ENCODE results near the gene ADSL. TPM values are rescaled to one million over a fixed set of nuclear protein-coding genes. Genes with fewer than 3 reads are reported as not detected.

Gene ADSL
- total and polyA plus RNA-seq, 2 of the 8 experiments (the other 6 are each of a cell fraction or from before 2014, with no cell fraction given) = 197 to 218 TPM

DNA sequence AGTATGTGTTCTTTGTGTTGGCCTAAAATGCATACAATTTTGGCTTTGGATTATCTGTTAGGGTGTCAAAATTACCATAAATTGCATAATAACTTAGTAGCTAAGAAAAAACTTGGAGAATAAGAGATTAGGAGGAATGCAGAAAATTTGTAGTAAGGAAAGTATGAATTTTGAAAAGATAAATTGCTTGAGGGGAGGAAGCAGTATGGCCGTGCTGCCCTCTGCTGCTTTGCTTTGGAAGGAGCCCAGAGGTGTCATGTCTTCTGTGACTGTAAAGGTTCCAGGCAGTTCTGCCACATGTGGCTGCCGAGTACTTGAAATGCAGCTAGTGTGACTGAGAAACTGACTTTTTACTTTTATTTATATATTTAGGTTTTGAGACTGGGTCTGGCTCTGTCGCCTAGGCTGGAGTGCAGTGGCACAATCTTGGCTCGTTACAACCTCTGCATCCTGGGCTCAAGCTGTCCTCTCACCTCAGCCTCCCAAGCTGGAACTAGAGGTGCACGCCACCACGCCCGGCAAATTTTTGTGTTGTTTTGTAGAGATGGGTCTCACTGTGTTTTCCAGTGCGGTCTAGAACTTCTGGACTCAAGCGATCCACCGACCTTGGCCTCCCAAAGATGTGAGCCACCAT lies 1.8 kb downstream of the ADSL start:
- Histone ChIP-seq H2AFZ (ENCODE audit: low read length) (no peak overlapping the region), H3K9ac (replicated peaks in 1 of 4; ENCODE audit: extremely low read depth in 1 of 4, low read depth in 3 of 4, low read length in 3 of 4) (no peak overlapping the region), H3K27ac (ENCODE audit: low read depth, low read length) (no peak overlapping the region), H4K8ac (ENCODE audit: extremely low read depth, insufficient read depth, low read length) (no peak overlapping the region), H2BK12ac (ENCODE audit: low read depth, low read length) (no peak overlapping the region), H2BK15ac (ENCODE audit: low read length) (no peak overlapping the region), H4K91ac (replicated peaks; ENCODE audit: insufficient read length, low read length) (no peak overlapping the region), H3K27me3 (replicated peaks in 1 of 4; ENCODE audit: control insufficient read depth in 3 of 4, extremely low read depth in 1 of 4, insufficient read depth in 3 of 4, low read length in 3 of 4) (no peaks in the 10 kb centered on the region), H2BK5ac (ENCODE audit: low read depth, low read length) (no peak overlapping the region), H3K23ac (ENCODE audit: insufficient read length) (no peak overlapping the region), H2AK5ac (ENCODE audit: low read depth, low read length) (no peak overlapping the region), H3K18ac (ENCODE audit: extremely low read depth, low read length) (no peak overlapping the region), H3K9me3 (ENCODE audit: insufficient read depth in 2 of 2, low read depth in 1 of 2, low read length in 1 of 2) (no peaks in the 10 kb centered on the region), H4K20me1 (replicated peaks in 1 of 2; ENCODE audit: control insufficient read depth in 1 of 2, insufficient read depth in 2 of 2, low read length in 2 of 2) (peaks cover 0 to 6% of the 10 kb centered on the region in 2 experiments), H3K4me3 (ENCODE audit: extremely low read depth in 1 of 4, insufficient read depth in 2 of 4, low read depth in 3 of 4, low read length in 4 of 4) (peak overlapping the region in 3 of 4 experiments; percentile 80 to 99 (median 84); a peak in 5 of 8 replicates), H3K4me2 (ENCODE audit: insufficient read depth in 1 of 2, low read depth in 2 of 2, low read length in 2 of 2) (peak overlapping the region; percentile 89 to 98), H4K5ac (ENCODE audit: insufficient read length, low read depth, low read length) (no peak overlapping the region), H3K36me3 (ENCODE audit: control insufficient read depth in 2 of 4, insufficient read depth in 4 of 4, low read length in 3 of 4) (peaks cover 14 to 43% (median 33%) of the 10 kb centered on the region in 4 experiments; a peak in 7 of 8 replicates), H3K4me1 (replicated peaks in 1 of 4; ENCODE audit: control insufficient read depth in 3 of 4, insufficient read depth in 4 of 4, low read length in 3 of 4) (peaks cover 0 to 6% (median 0%) of the 10 kb centered on the region in 4 experiments; a peak in 3 of 7 replicates), H3K23me2 (ENCODE audit: low read depth, low read length) (peaks cover 13% of the 10 kb centered on the region), H3K79me2 (ENCODE audit: control insufficient read depth in 1 of 2, insufficient read depth in 2 of 2, low read length in 2 of 2) (peaks cover 7 to 40% of the 10 kb centered on the region in 2 experiments), H3K4ac (replicated peaks; ENCODE audit: insufficient read length, low read depth, low read length) (no peak overlapping the region), H2BK120ac (replicated peaks; ENCODE audit: low read depth, low read length) (no peak overlapping the region), H3K56ac (replicated peaks; ENCODE audit: insufficient read length, low read depth, low read length) (no peak overlapping the region), H3K14ac (ENCODE audit: insufficient read length) (no peak overlapping the region), H2BK20ac (ENCODE audit: low read length) (no peak overlapping the region), H3K79me1 (ENCODE audit: low read depth, low read length) (peaks cover 3% of the 10 kb centered on the region)
- POLR2A ChIA-PET (ENCODE audit: partially characterized antibody) = interaction anchor here (0.9 to 3.7 kb wide), 8 partner anchors 12 to 109 kb away, joined by 3 to 21 read pairs (median 4); no protein-coding TSS in a partner anchor
- TF ChIP-seq YY1 (IDR thresholded peaks at IDR 0.05; ENCODE audit: low read depth, low read length) = 0 out of 2 replicates have a peak, but pooled peaks have one; percentile 57
- peak in 1 of 2 experiments; percentile 52; a peak in 1 of 4 replicates for TF ChIP-seq SIN3A (conservative IDR thresholded peaks at IDR 0.05 in 1 of 2, IDR thresholded peaks at IDR 0.05 in 1 of 2; ENCODE audit: low read depth in 1 of 2, low read length in 2 of 2)
- TF ChIP-seq RAD21 (IDR thresholded peaks at IDR 0.05 in 1 of 2, conservative IDR thresholded peaks at IDR 0.05 in 1 of 2; ENCODE audit: low read depth in 2 of 2, low read length in 2 of 2) = peak; percentile 73 to 77
- no peak for TF ChIP-seq MAFK (IDR thresholded peaks at IDR 0.05; ENCODE audit: low read depth, low read length)
- TF ChIP-seq, protein P1, sequence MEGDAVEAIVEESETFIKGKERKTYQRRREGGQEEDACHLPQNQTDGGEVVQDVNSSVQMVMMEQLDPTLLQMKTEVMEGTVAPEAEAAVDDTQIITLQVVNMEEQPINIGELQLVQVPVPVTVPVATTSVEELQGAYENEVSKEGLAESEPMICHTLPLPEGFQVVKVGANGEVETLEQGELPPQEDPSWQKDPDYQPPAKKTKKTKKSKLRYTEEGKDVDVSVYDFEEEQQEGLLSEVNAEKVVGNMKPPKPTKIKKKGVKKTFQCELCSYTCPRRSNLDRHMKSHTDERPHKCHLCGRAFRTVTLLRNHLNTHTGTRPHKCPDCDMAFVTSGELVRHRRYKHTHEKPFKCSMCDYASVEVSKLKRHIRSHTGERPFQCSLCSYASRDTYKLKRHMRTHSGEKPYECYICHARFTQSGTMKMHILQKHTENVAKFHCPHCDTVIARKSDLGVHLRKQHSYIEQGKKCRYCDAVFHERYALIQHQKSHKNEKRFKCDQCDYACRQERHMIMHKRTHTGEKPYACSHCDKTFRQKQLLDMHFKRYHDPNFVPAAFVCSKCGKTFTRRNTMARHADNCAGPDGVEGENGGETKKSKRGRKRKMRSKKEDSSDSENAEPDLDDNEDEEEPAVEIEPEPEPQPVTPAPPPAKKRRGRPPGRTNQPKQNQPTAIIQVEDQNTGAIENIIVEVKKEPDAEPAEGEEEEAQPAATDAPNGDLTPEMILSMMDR (IDR thresholded peaks at IDR 0.05; ENCODE audit: control extremely low read depth in 1 of 3, insufficient read depth in 1 of 3, low read depth in 1 of 3, low read length in 3 of 3) = peak; percentile 57 to 80 (median 79)
- FAIRE-seq (no peak), DNase-seq (ENCODE audit: low read depth in 1 of 2, low spot score in 2 of 2) (no peak)
- CTCF ChIA-PET (ENCODE audit: partially characterized antibody) = interaction anchor here (0.6 to 2.6 kb wide), 29 partner anchors 8 to 453 kb away, joined by 3 to 18 read pairs (median 4); partner anchors contain the start of gene SGSM3
- WGBS, 2 experiments (ENCODE audit: extremely low coverage in 1 of 2, insufficient coverage in 1 of 2, insufficient read length in 1 of 2, insufficient replicate concordance in 2 of 2, low coverage in 1 of 2, low lambda C conversion rate in 2 of 2, missing lambda C conversion rate in 1 of 2) = 90% methylated on average over 10 of the region's 10 CpGs; no CpG with 5 or more reads in 1 of the 2 experiments

Measured in H1 (cell line).